Natural killer cell (primary cell): ENCODE results near the gene OR2T4. TPM values are rescaled to one million over a fixed set of nuclear protein-coding genes. Genes with fewer than 3 reads are reported as not detected.

Experiments
- ATAC-seq, 3 donors: fragments of 150-1000 bp in 2 of 3; fragments of 200-7000 bp in 1 of 3; cut with Tn5 transposase; 1 replicate in 1 of 3; 2 replicates in 2 of 3; pipeline ENCODE4 v1.10.0; 2021; ENCODE audit warnings: mild to moderate bottlenecking in 2 of 3, moderate library complexity in 2 of 3
- DNase-seq, 2 donors: peaks; one replicate each; pipeline versions ENCODE4 v3.0.0 to v3.0.0-alpha.2; 2013 to 2021; ENCODE audit warnings: mixed read lengths in 1 of 2
- H3K27ac ChIP-seq: one replicate; pipeline ENCODE4 v1.5.1; 2013; ENCODE audit warnings: mild to moderate bottlenecking, low read length
- H3K27me3 ChIP-seq: one replicate; pipeline ENCODE4 v1.6.1; 2013; ENCODE audit warnings: low read length; ENCODE audit not compliant: control insufficient read depth, insufficient read depth
- H3K36me3 ChIP-seq: one replicate; pipeline ENCODE4 v1.6.1; 2013; ENCODE audit warnings: low read length; ENCODE audit not compliant: control insufficient read depth, insufficient read depth
- H3K4me1 ChIP-seq: one replicate; pipeline ENCODE4 v1.6.1; 2013; ENCODE audit warnings: low read length; ENCODE audit not compliant: control insufficient read depth, insufficient read depth
- H3K4me3 ChIP-seq: one replicate; pipeline ENCODE4 v1.5.1; 2013; ENCODE audit warnings: low read length
- H3K9me3 ChIP-seq: one replicate; pipeline ENCODE4 v1.6.1; 2013; ENCODE audit warnings: low read length; ENCODE audit not compliant: control insufficient read depth, insufficient read depth
- H3K27ac Mint-ChIP-seq, 2 donors: one replicate each; pipeline ENCODE4 v1.8.0; 2022; ENCODE audit warnings: mild to moderate bottlenecking in 2 of 2, mixed read lengths in 2 of 2, moderate library complexity in 1 of 2
- H3K27me3 Mint-ChIP-seq, 2 donors: one replicate each; pipeline ENCODE4 v1.8.0; 2022; ENCODE audit warnings: low read depth in 2 of 2, mixed read lengths in 2 of 2
- H3K36me3 Mint-ChIP-seq: one replicate; pipeline ENCODE4 v1.8.0; 2022; ENCODE audit warnings: mixed read lengths
- H3K4me1 Mint-ChIP-seq, 2 donors: one replicate each; pipeline ENCODE4 v1.8.0; 2022; ENCODE audit warnings: mixed read lengths in 2 of 2
- H3K4me3 Mint-ChIP-seq: one replicate; pipeline ENCODE4 v1.8.0; 2022; ENCODE audit warnings: mild to moderate bottlenecking, moderate library complexity, mixed read lengths
- H3K9me3 Mint-ChIP-seq, 2 donors: one replicate each; pipeline ENCODE4 v1.8.0; 2022; ENCODE audit warnings: mixed read lengths in 2 of 2
- WGBS: methylation state at CpG from one replicate; pipeline ENCODE4 v1.1.7; 2013; ENCODE audit warnings: missing lambda C conversion rate; ENCODE audit not compliant: insufficient coverage; 5-methylcytosine and 5-hydroxymethylcytosine counted together
- intact Hi-C: fragments of 100-400 bp; cut with micrococcal nuclease; formaldehyde crosslinking; loops from one replicate; pipeline ENCODE4 v1.14.2; 2022
- total RNA-seq, 4 donors: library from RNA; stranded (reverse); fragments of 120-200 nt in 1 of 4; gene quantifications; one replicate each; pipeline versions ENCODE4 v1.2.3 to v1.2.4, GENCODE V29; 2013 to 2022
- TF ChIP-seq, protein P1 (sequence below): fragments of 200-600 bp; IDR thresholded peaks from one replicate; pipeline ENCODE4 v1.8.0; 2022; ENCODE audit warnings: antibody characterized with exemption

OR2T4 gene
- total RNA-seq, 3 donors from 2014 or later (not counting 1 experiment from before 2014, with no cell fraction given): not detected

DNA sequence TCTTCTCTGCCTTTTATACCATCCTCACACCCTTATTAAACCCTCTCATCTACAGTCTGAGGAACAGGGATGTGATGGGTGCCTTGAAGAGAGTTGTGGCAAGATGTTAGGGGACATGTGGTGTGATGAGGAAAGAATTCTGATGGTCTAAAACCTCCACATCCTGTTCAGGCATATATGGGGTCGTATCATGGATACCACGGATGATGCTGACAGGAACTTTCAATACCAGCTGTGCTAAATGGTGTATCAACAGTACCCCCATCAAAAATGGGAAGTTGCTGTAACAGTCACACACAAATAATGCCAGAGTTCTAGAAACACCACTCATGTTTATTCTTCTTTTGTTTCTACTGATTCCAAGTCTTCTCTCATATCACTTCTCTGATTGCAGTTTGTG lies 27.0 kb downstream of the OR2T4 start:
- H3K36me3 Mint-ChIP-seq: no peaks in the 10 kb centered on the region
- no peak overlapping the region for H3K4me3 Mint-ChIP-seq
- Histone ChIP-seq H3K4me3 (no peak overlapping the region), H3K27ac (no peak overlapping the region), H3K36me3 (no peaks in the 10 kb centered on the region), H3K27me3 (no peaks in the 10 kb centered on the region), H3K9me3 (no peaks in the 10 kb centered on the region), H3K4me1 (no peaks in the 10 kb centered on the region)
- ATAC-seq (no peak), DNase-seq (no peak)
- TF ChIP-seq, protein P1, sequence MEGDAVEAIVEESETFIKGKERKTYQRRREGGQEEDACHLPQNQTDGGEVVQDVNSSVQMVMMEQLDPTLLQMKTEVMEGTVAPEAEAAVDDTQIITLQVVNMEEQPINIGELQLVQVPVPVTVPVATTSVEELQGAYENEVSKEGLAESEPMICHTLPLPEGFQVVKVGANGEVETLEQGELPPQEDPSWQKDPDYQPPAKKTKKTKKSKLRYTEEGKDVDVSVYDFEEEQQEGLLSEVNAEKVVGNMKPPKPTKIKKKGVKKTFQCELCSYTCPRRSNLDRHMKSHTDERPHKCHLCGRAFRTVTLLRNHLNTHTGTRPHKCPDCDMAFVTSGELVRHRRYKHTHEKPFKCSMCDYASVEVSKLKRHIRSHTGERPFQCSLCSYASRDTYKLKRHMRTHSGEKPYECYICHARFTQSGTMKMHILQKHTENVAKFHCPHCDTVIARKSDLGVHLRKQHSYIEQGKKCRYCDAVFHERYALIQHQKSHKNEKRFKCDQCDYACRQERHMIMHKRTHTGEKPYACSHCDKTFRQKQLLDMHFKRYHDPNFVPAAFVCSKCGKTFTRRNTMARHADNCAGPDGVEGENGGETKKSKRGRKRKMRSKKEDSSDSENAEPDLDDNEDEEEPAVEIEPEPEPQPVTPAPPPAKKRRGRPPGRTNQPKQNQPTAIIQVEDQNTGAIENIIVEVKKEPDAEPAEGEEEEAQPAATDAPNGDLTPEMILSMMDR: no peak
- WGBS: 13% methylated on average over 2 of the region's 2 CpGs
- H3K9me3 Mint-ChIP-seq: peaks cover 0 to 6% of the 10 kb centered on the region in 2 donors
- peaks cover 3 to 9% of the 10 kb centered on the region in 2 donors for H3K27me3 Mint-ChIP-seq
- intact Hi-C loops: no loop called here
- H3K27ac Mint-ChIP-seq: no peak overlapping the region
- no peaks in the 10 kb centered on the region for H3K4me1 Mint-ChIP-seq

DNA sequence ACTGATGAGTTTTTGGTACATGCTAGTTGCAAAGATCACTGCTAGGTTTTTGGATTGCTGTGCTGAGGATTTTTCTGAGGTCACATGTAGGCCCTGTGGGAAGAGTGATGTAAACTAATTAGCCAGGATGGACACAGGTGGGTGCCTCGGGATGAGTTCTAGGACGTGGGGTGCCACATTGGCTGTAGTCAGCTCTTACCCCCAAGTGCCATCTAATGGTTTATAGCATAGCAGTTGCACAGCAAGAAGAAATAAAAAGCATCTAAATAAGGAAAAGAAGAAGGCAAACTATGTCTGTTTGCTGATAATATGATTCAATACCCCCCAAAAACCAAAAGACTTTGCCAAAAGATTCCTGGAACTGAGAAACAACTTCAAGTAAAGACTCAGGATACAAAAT lies 31.6 kb downstream of the OR2T4 start:
- no peak overlapping the region for H3K4me3 Mint-ChIP-seq
- no peaks in the 10 kb centered on the region for H3K27me3 ChIP-seq
- H3K27ac Mint-ChIP-seq: no peak overlapping the region
- ATAC-seq (no peak), DNase-seq (no peak)
- peaks cover 0 to 9% of the 10 kb centered on the region in 2 donors for H3K9me3 Mint-ChIP-seq
- no peak overlapping the region for H3K4me3 ChIP-seq
- no peaks in the 10 kb centered on the region for H3K4me1 ChIP-seq
- H3K4me1 Mint-ChIP-seq: no peaks in the 10 kb centered on the region
- H3K27me3 Mint-ChIP-seq: peaks cover 3 to 9% of the 10 kb centered on the region in 2 donors
- WGBS: 36% methylated on average over 2 of the region's 2 CpGs
- TF ChIP-seq, protein P1: no peak
- peaks cover 5% of the 10 kb centered on the region for H3K36me3 Mint-ChIP-seq
- H3K27ac ChIP-seq: no peak overlapping the region
- intact Hi-C loops: no loop called here
- no peaks in the 10 kb centered on the region for H3K9me3 ChIP-seq
- H3K36me3 ChIP-seq: no peaks in the 10 kb centered on the region

DNA sequence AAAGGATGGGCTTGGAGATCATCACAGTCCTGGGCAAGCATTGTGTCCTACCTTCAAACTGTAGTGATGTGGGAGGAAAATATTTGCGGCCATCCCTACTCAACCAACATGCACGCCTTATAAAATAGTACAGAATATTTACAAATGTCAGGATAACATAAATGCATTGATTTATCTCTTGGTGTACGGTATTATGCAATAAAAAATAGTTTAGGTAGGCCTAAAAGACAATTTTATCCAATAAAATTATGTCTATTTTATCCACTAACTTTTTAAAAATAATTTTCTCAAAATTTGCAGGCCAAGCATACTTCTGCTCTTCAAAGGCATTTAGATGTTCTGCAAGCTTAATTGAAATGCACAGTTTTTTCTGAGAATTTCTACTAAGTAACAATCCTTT lies 41.3 kb downstream of the OR2T4 start, which contains the start of gene OR2T1:
TSS of gene OR2T1 (plus strand) at position 301 of the 400 bp plus-strand sequence. CDS start 3,100 bp downstream, outside the sequence.
- Histone ChIP-seq H3K27ac (no peak within 1 kb of the TSS), H3K27me3 (no peaks in the 10 kb centered on the region), H3K4me3 (no peak within 1 kb of the TSS), H3K4me1 (no peaks in the 10 kb centered on the region), H3K36me3 (no peaks in the 10 kb centered on the region), H3K9me3 (no peaks in the 10 kb centered on the region)
- no CpG with 5 or more reads among the region's 3 CpGs for WGBS
- no peak within 1 kb of the TSS for H3K27ac Mint-ChIP-seq
- ATAC-seq (no peak), DNase-seq (no peak)
- intact Hi-C loops: no loop called here
- H3K27me3 Mint-ChIP-seq: no peaks in the 10 kb centered on the region
- no peaks in the 10 kb centered on the region for H3K36me3 Mint-ChIP-seq
- no peak within 1 kb of the TSS for H3K4me3 Mint-ChIP-seq
- TF ChIP-seq, protein P1: no peak
- no peaks in the 10 kb centered on the region for H3K4me1 Mint-ChIP-seq
- H3K9me3 Mint-ChIP-seq: peaks cover 3% of the 10 kb centered on the region in 2 donors

DNA sequence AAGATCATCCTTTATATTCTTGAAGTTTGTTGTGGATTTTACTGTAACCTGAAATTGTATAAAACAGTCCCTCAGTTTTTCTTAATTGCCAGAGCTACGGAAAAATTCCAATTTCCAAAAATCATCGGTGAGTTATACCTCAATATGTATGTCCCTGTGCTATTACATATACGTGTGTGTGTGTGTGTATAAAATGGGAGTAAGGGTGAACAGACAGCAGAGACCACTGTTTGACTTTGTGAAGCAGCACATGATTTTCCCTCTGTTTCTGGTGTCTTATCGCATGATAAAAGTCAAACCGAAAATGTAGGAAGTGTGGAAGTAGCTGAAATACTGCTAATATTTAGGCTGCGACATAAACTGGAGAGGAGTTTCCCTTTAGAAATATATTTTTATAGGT lies 42.6 kb downstream of the OR2T4 start:
- ATAC-seq (no peak), DNase-seq (peak in 1 of 2 donors; percentile 30)
- no peaks in the 10 kb centered on the region for H3K27me3 ChIP-seq
- no peak overlapping the region for H3K27ac ChIP-seq
- no peaks in the 10 kb centered on the region for H3K27me3 Mint-ChIP-seq
- TF ChIP-seq, protein P1: peak; percentile 14
- H3K4me3 ChIP-seq: no peak overlapping the region
- H3K4me1 ChIP-seq: no peaks in the 10 kb centered on the region
- H3K36me3 ChIP-seq: no peaks in the 10 kb centered on the region
- H3K9me3 ChIP-seq: no peaks in the 10 kb centered on the region
- H3K4me3 Mint-ChIP-seq: no peak overlapping the region
- WGBS: 68% methylated on average over 5 of the region's 6 CpGs
- H3K36me3 Mint-ChIP-seq: no peaks in the 10 kb centered on the region
- intact Hi-C loops: no loop called here
- peaks cover 3% of the 10 kb centered on the region in 2 donors for H3K9me3 Mint-ChIP-seq
- no peaks in the 10 kb centered on the region for H3K4me1 Mint-ChIP-seq
- no peak overlapping the region for H3K27ac Mint-ChIP-seq
